ENCODE results near the gene CAPZA2.

CAPZA2 gene

GRCh38 chr7:116834815-116835504, 27.4 kb upstream of the CAPZA2 start:
- no peaks in the 10 kb centered on the region for H3K9me3 ChIP-seq (ENCODE audit: insufficient read depth, low read length, severe bottlenecking)
- H3K27me3 ChIP-seq (ENCODE audit: insufficient read depth, low read length, poor library complexity), result peaks cover 8% of the 10 kb centered on the region
- no peaks in the 10 kb centered on the region for H4K20me1 ChIP-seq (ENCODE audit: insufficient read depth, low read length)
- ATAC-seq (ENCODE audit: insufficient read depth, low read depth) (no peak), DNase-seq (no peak)
- H3K79me2 ChIP-seq (ENCODE audit: insufficient read depth, low read length), result no peaks in the 10 kb centered on the region
- H3K9ac ChIP-seq (ENCODE audit: low read depth, low read length), result no peak overlapping the region
- H3K4me1 ChIP-seq (ENCODE audit: insufficient read depth, low read length), result no peaks in the 10 kb centered on the region
- no peak overlapping the region for H3K4me3 ChIP-seq (ENCODE audit: low read depth in 1 of 2, low read length in 2 of 2)
- H2AFZ ChIP-seq (ENCODE audit: low read depth, low read length), result no peak overlapping the region
- H3K4me2 ChIP-seq (ENCODE audit: insufficient read depth, low read length), result no peak overlapping the region
- no peaks in the 10 kb centered on the region for H3K36me3 ChIP-seq (ENCODE audit: insufficient read depth, low read length)
- TF ChIP-seq CTCF (IDR thresholded peaks at IDR 0.05; ENCODE audit: borderline replicate concordance, extremely low read depth, low read length, poor library complexity, severe bottlenecking), result no peak
- no peak for TF ChIP-seq EZH2 (IDR thresholded peaks at IDR 0.05; ENCODE audit: borderline replicate concordance, low read depth, low read length, severe bottlenecking)
- no peak overlapping the region for H3K27ac ChIP-seq (ENCODE audit: low read length)

GRCh38 chr7:116836048-116836447, 26.3 kb upstream of the CAPZA2 start:
- H3K27me3 ChIP-seq (ENCODE audit: insufficient read depth, low read length, poor library complexity), result peaks cover 8% of the 10 kb centered on the region
- DNase-seq, result no peak
- TF ChIP-seq CTCF (IDR thresholded peaks at IDR 0.05; ENCODE audit: borderline replicate concordance, extremely low read depth, low read length, poor library complexity, severe bottlenecking) (no peak), EZH2 (IDR thresholded peaks at IDR 0.05; ENCODE audit: borderline replicate concordance, low read depth, low read length, severe bottlenecking) (no peak)
- no peak overlapping the region for H3K4me2 ChIP-seq (ENCODE audit: insufficient read depth, low read length)
- H4K20me1 ChIP-seq (ENCODE audit: insufficient read depth, low read length), result no peaks in the 10 kb centered on the region
- no peaks in the 10 kb centered on the region for H3K79me2 ChIP-seq (ENCODE audit: insufficient read depth, low read length)
- H3K4me3 ChIP-seq (ENCODE audit: low read depth in 1 of 2, low read length in 2 of 2), result no peak overlapping the region
- no peak overlapping the region for H3K27ac ChIP-seq (ENCODE audit: low read length)
- H3K9me3 ChIP-seq (ENCODE audit: insufficient read depth, low read length, severe bottlenecking), result no peaks in the 10 kb centered on the region
- no peaks in the 10 kb centered on the region for H3K4me1 ChIP-seq (ENCODE audit: insufficient read depth, low read length)
- H2AFZ ChIP-seq (ENCODE audit: low read depth, low read length), result no peak overlapping the region
- no peak overlapping the region for H3K9ac ChIP-seq (ENCODE audit: low read depth, low read length)
- ATAC-seq (ENCODE audit: insufficient read depth, low read depth), result no peak
- no peaks in the 10 kb centered on the region for H3K36me3 ChIP-seq (ENCODE audit: insufficient read depth, low read length)

- ATAC-seq (ENCODE audit: insufficient read depth, low read depth) (no peak), DNase-seq (no peak)
- Histone ChIP-seq H3K9ac (ENCODE audit: low read depth, low read length) (no peak overlapping the region), H3K36me3 (ENCODE audit: insufficient read depth, low read length) (no peaks in the 10 kb centered on the region), H3K4me2 (ENCODE audit: insufficient read depth, low read length) (no peak overlapping the region), H3K79me2 (ENCODE audit: insufficient read depth, low read length) (no peaks in the 10 kb centered on the region), H3K27me3 (ENCODE audit: insufficient read depth, low read length, poor library complexity) (peaks cover 8% of the 10 kb centered on the region), H4K20me1 (ENCODE audit: insufficient read depth, low read length) (no peaks in the 10 kb centered on the region), H3K9me3 (ENCODE audit: insufficient read depth, low read length, severe bottlenecking) (no peaks in the 10 kb centered on the region), H3K4me1 (ENCODE audit: insufficient read depth, low read length) (no peaks in the 10 kb centered on the region), H3K4me3 (ENCODE audit: low read depth in 1 of 2, low read length in 2 of 2) (no peak overlapping the region), H2AFZ (ENCODE audit: low read depth, low read length) (no peak overlapping the region), H3K27ac (ENCODE audit: low read length) (no peak overlapping the region)
- TF ChIP-seq CTCF (IDR thresholded peaks at IDR 0.05; ENCODE audit: borderline replicate concordance, extremely low read depth, low read length, poor library complexity, severe bottlenecking) (no peak), EZH2 (IDR thresholded peaks at IDR 0.05; ENCODE audit: borderline replicate concordance, low read depth, low read length, severe bottlenecking) (no peak)
These were observed 25.5 kb upstream of the CAPZA2 start for GRCh38 chr7:116836911-116837310.

All from DND-41 (cell line).